ENCODE results near the gene KIZ. TPM values are rescaled to one million over a fixed set of nuclear protein-coding genes. Genes with fewer than 3 reads are reported as not detected.

Gene KIZ
- total RNA-seq, 2 donors from 2014 or later = 6.3 to 17.1 TPM

DNA sequence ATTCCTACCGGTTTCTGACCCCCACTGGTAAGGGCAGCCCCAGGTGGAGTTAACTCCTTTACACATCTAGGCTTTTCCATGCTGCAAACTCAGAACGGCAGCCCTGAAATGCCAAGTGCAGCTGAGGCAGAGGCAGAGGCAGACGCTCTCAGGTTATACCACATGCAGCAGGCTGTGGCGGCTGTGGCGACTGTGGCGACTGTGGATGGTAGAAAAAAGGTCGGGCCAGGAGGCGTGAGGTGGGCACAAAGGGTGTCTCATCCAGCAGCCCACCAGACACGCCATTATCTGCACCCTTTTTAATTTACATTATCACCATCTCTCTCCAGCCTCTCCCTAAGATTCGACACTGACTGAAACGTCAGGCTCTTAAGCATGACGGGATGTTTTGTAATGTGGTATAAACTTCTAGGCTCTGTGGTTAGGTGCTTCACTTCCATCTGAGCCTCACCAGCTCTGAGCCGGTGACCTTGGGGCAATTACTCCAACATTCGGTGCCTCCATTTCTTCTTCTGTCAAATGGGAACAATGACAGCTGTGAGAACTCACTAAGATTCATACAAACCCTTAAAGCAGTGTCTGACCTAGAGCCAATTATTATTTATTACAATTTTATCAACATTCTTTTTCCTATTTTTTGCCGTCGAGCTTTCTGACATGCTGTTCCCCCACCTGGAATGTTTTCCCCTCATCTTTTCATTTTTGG, 8.2 kb downstream of the KIZ start:
- Histone ChIP-seq H3K4me1 (no peaks in the 10 kb centered on the region), H3K27ac (no peak overlapping the region), H3K9me3 (no peaks in the 10 kb centered on the region), H3K36me3 (no peaks in the 10 kb centered on the region), H3K27me3 (no peaks in the 10 kb centered on the region), H3K4me3 (no peak overlapping the region), H3K9ac (ENCODE audit: low read depth in 2 of 2, low read length in 2 of 2) (no peak overlapping the region)
- intact Hi-C loops (cut with DNase I) = no loop called here
- DNase-seq = no peak
- TF ChIP-seq, protein P1, sequence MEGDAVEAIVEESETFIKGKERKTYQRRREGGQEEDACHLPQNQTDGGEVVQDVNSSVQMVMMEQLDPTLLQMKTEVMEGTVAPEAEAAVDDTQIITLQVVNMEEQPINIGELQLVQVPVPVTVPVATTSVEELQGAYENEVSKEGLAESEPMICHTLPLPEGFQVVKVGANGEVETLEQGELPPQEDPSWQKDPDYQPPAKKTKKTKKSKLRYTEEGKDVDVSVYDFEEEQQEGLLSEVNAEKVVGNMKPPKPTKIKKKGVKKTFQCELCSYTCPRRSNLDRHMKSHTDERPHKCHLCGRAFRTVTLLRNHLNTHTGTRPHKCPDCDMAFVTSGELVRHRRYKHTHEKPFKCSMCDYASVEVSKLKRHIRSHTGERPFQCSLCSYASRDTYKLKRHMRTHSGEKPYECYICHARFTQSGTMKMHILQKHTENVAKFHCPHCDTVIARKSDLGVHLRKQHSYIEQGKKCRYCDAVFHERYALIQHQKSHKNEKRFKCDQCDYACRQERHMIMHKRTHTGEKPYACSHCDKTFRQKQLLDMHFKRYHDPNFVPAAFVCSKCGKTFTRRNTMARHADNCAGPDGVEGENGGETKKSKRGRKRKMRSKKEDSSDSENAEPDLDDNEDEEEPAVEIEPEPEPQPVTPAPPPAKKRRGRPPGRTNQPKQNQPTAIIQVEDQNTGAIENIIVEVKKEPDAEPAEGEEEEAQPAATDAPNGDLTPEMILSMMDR (IDR thresholded peaks at IDR 0.05) = no peak

DNA sequence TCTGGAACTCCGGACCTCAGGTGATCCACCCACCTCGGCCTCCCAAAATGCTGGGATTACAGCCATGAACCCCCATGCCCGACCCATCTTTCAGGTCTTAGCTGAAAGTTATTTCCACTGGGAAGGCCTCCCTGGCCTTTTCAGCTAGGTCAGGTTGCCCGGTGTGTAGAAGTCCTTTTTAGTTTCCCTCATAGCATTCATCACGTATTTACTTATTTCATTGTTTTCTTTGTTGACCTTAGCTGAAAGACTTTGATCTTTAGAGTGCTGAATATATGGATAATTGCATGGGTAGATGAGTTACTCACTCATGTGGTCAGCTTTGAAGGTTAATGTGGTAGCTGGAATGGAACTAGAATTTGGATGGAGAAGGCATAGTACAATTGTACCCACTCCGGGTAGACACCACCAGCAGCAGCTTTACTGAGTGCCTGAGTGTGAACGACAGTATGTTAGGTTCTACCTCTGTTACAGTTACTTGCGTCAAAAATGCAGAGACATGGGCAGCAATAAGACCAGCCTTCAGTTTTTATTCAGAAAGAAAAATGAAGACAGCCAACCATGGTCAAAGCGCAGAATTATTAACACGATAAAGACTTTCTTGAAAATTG, 9.1 kb downstream of the KIZ start:
- no peaks in the 10 kb centered on the region for H3K27me3 ChIP-seq
- TF ChIP-seq, protein P1 (IDR thresholded peaks at IDR 0.05) = no peak
- H3K4me3 ChIP-seq = no peak overlapping the region
- no peaks in the 10 kb centered on the region for H3K4me1 ChIP-seq
- H3K9me3 ChIP-seq = no peaks in the 10 kb centered on the region
- H3K36me3 ChIP-seq = no peaks in the 10 kb centered on the region
- DNase-seq = no peak
- H3K9ac ChIP-seq (ENCODE audit: low read depth in 2 of 2, low read length in 2 of 2) = no peak overlapping the region
- intact Hi-C loops (cut with DNase I) = no loop called here
- H3K27ac ChIP-seq = no peak overlapping the region

DNA sequence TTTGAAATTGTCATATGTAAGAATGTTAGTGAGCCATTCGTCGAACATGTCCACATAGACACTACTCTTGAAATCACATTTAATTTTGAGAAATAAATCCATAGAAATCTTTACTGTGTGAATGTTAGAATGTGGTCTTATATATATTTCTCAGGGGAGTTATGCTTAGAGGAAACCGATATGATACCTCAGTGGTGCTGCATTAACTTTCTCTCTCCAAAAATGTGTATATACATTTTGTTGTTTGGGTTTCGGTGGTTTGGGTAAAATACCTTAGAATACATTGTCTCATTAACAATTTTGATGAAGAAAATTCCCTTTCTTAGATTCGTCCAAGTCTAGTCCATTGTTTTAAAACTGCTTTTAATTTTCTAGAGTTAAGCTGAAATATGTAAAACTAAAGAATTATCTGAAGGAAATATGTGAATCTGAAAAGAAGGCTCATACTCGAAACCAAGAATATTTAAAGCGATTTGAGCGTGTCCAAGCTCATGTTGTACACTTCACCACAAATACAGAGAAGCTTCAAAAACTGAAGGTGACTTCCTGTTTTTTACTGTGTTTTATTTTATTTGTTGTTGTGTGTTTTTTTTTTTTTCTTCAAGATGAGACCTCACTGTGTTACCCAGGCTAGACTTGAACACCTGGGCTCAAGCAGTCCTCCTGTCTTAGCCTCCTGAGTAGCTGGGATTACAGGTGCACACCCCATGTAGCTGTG, 10.3 kb downstream of the KIZ start:
- no peak overlapping the region for H3K9ac ChIP-seq (ENCODE audit: low read depth in 2 of 2, low read length in 2 of 2)
- no peak overlapping the region for H3K4me3 ChIP-seq
- intact Hi-C loops (cut with DNase I) = no loop called here
- TF ChIP-seq, protein P1 (IDR thresholded peaks at IDR 0.05) = no peak
- H3K27me3 ChIP-seq = no peaks in the 10 kb centered on the region
- no peaks in the 10 kb centered on the region for H3K36me3 ChIP-seq
- H3K4me1 ChIP-seq = no peaks in the 10 kb centered on the region
- no peak overlapping the region for H3K27ac ChIP-seq
- no peak for DNase-seq
- no peaks in the 10 kb centered on the region for H3K9me3 ChIP-seq

DNA sequence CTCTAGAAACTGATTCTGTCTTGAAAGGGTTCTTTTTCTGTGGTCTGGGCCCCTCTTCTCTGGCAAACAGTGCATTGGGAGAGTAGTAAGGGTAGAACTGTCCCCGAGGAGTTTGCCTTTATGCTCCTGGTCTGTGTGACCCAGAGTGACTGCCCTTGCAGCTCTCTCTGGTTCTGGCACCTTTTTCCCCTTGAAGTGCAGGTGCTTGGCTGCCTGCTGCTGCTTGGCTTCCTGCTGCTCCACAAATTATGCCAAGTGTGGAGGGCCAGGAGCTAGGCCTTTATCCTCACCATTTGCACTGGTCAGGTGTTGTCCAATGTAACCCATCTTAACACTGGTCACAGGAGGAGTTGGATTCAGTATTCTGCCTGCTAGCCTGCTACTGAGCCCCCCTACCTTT, 11.2 kb downstream of the KIZ start:
- TF ChIP-seq, protein P1 (IDR thresholded peaks at IDR 0.05) = no peak
- DNase-seq = no peak

DNA sequence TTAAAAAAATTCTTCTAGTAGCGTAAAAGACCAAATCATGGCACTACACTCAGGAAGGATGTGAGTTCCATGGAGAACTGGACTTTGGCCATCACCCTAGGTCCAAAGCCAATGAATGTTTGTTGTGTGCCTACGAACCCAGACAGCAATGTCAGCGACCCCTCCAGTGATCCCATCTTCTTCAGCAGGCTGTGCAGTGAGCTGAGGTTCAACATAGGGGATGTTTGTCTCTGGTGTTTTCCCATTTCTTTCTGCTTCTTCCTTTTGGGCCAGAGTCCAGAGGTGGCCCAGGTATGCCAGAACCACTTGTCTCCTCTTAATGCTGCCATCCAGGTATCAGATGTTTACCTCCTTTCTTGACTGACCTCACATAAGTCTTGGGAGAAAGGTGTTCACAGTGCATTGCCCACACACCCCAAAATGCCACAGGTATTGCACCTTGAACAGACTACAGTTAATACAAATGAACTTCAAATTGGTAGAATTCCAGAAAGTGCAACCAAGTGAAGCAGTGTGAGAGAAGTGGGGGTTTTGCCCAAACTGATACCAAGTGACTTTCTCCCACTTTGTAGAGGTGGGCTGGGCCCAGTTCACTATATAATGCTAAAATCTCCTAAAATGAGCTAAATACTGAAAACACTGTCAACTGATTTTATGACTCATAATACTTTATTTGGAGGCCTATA, 14.1 kb downstream of the KIZ start:
- H3K9me3 ChIP-seq = no peaks in the 10 kb centered on the region
- H3K36me3 ChIP-seq = no peaks in the 10 kb centered on the region
- no peak overlapping the region for H3K27ac ChIP-seq
- no peak overlapping the region for H3K9ac ChIP-seq (ENCODE audit: low read depth in 2 of 2, low read length in 2 of 2)
- H3K4me1 ChIP-seq = no peaks in the 10 kb centered on the region
- H3K27me3 ChIP-seq = no peaks in the 10 kb centered on the region
- H3K4me3 ChIP-seq = no peak overlapping the region
- TF ChIP-seq, protein P1 (IDR thresholded peaks at IDR 0.05) = no peak
- intact Hi-C loops (cut with DNase I) = no loop called here
- DNase-seq = no peak

More for the DNA sequence above, 11.2 kb downstream of the KIZ start:
- Histone ChIP-seq H3K27ac (no peak overlapping the region), H3K9ac (ENCODE audit: low read depth in 2 of 2, low read length in 2 of 2) (no peak overlapping the region), H3K36me3 (no peaks in the 10 kb centered on the region), H3K9me3 (no peaks in the 10 kb centered on the region), H3K4me3 (no peak overlapping the region), H3K4me1 (no peaks in the 10 kb centered on the region), H3K27me3 (no peaks in the 10 kb centered on the region)
- intact Hi-C loops (cut with DNase I) = no loop called here
